ENCODE data around the gene CUEDC1. TPM values are rescaled to one million over a fixed set of nuclear protein-coding genes. Genes with fewer than 3 reads are reported as not detected.

CUEDC1 gene
- total and polyA plus RNA-seq, 9 of the 15 experiments (the other 6 are each of a cell fraction or from before 2014, with no cell fraction given): 0.20 to 4.1 (median 1.6) TPM; not detected in 1

- CTCF ChIA-PET (ENCODE audit: low intra/inter-chr PET ratio): no interaction called here
- no peaks in the 10 kb centered on the region for H4K20me1 ChIP-seq (replicated peaks; ENCODE audit: control insufficient read depth, insufficient read depth, low read length)
- H2AFZ ChIP-seq (ENCODE audit: low read depth, low read length): no peak overlapping the region
- H3K79me2 ChIP-seq (ENCODE audit: control insufficient read depth, insufficient read depth, low read length): no peaks in the 10 kb centered on the region
- H3K27me3 ChIP-seq (ENCODE audit: control insufficient read depth in 2 of 2, insufficient read depth in 2 of 2, low read length in 2 of 2): peaks cover 11 to 44% of the 10 kb centered on the region in 2 experiments
- 12% methylated on average over 12 of the region's 12 CpGs for WGBS (ENCODE audit: insufficient coverage, low coverage, missing lambda C conversion rate)
- H3K36me3 ChIP-seq (ENCODE audit: control insufficient read depth, insufficient read depth, low read length): no peaks in the 10 kb centered on the region
- no peak overlapping the region for H3K27ac ChIP-seq (ENCODE audit: extremely low read depth, low read depth, low read length)
- DNase-seq (ENCODE audit: extremely low read depth in 1 of 4, low spot score in 3 of 4) (peak in 2 of 4 experiments; percentile 47 to 50), ATAC-seq (peak; percentile 48; the same call in 2 of the 3 replicates), FAIRE-seq (peak; percentile 23)
- peaks cover 0 to 4% of the 10 kb centered on the region in 2 experiments; a peak in 2 of 5 replicates for H3K4me1 ChIP-seq (replicated peaks in 1 of 2; ENCODE audit: control insufficient read depth in 2 of 2, insufficient read depth in 2 of 2, low read length in 2 of 2)
- no peak overlapping the region for H3K4me3 ChIP-seq
- H3K4me2 ChIP-seq (ENCODE audit: insufficient read depth, low read length): no peak overlapping the region
- in situ Hi-C loops (cut with MboI) (no loop called here), intact Hi-C loops (cut with micrococcal nuclease) (no loop called here)
- H3K9me1 ChIP-seq (ENCODE audit: control insufficient read depth, insufficient read depth, low read length): no peaks in the 10 kb centered on the region
- no peak overlapping the region for H3K9ac ChIP-seq (ENCODE audit: insufficient read depth in 1 of 2, low read depth in 2 of 2, low read length in 2 of 2)
- POLR2A ChIA-PET: interaction anchor here (0.7 kb wide), 1 partner anchor 1176 kb away, joined by 3 read pairs; no protein-coding TSS in a partner anchor
- H3K9me3 ChIP-seq (replicated peaks; ENCODE audit: control insufficient read depth, insufficient read depth, low read depth, low read length): no peaks in the 10 kb centered on the region
- no peak for TF ChIP-seq POLR2B (IDR thresholded peaks at IDR 0.05; ENCODE audit: low read depth, partially characterized antibody)
- TF ChIP-seq KLF13 (tag; IDR thresholded peaks at IDR 0.05; ENCODE audit: borderline replicate concordance, low read depth): no peak
- TF ChIP-seq ATF1 (CRISPR knock-in tag; IDR thresholded peaks at IDR 0.05): no peak
- no peak for TF ChIP-seq ATF1 (tag; IDR thresholded peaks at IDR 0.05)
- TF ChIP-seq MEIS2 (IDR thresholded peaks at IDR 0.05; ENCODE audit: partially characterized antibody): no peak
- TF ChIP-seq BCOR (IDR thresholded peaks at IDR 0.05): no peak
- TF ChIP-seq YBX1 (IDR thresholded peaks at IDR 0.05): no peak
- no peak for TF ChIP-seq RCOR1 (IDR thresholded peaks at IDR 0.05; ENCODE audit: borderline replicate concordance in 1 of 2, low read depth in 2 of 2, low read length in 2 of 2)
- no peak for TF ChIP-seq PML (IDR thresholded peaks at IDR 0.05; ENCODE audit: low read length)
- TF ChIP-seq SNRNP70 (optimal IDR thresholded peaks at IDR 0.05; ENCODE audit: low read depth, low read length): no peak
- BruUV-seq (replicated peaks): no TSS peak
Measured at GRCh38 chr17:57879437-57880085, 75.7 kb downstream of the CUEDC1 start.
